H1 (cell line): ENCODE measurements around the gene GAB3.

ENCODE experiments used
- POLR2A ChIP-seq, 2 experiments: IDR thresholded peaks; 1 replicate in 1 of 2; 2 replicates in 1 of 2; pipeline ENCODE4 v1.6.1; 2011; ENCODE audit warnings: low read depth in 2 of 2, low read length in 2 of 2, mild to moderate bottlenecking in 2 of 2; ENCODE audit errors: control extremely low read depth in 1 of 2
- SP1 ChIP-seq: IDR thresholded peaks from 2 replicates; pipeline ENCODE4 v1.6.1; 2011; ENCODE audit warnings: low read depth, low read length

DNA sequence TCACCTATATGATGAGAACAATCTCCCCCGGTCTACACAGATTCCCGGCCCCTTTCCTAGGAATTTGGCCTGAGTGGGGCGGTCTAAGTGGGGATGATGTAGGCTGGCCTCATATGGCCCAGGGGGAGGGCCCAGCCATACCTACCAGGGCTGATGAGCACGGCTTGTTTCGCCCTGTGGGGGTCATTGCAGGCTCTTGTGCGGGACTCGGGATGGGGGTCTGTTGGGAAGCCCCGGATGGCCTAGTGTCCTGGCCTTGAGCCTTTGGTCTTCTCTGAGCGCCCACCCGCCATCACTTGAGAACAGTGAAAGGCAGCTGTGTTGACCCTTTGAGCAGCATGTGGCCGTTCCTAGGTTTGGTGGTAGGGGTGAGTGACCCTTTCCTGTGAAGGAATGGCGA is 92.7 kb downstream of the GAB3 start:
- TF ChIP-seq POLR2A (IDR thresholded peaks at IDR 0.05; ENCODE audit: control extremely low read depth in 1 of 2, low read depth in 2 of 2, low read length in 2 of 2) (no peak), SP1 (no peak)
